HG03175 (cell line): ENCODE data around the gene ZNF579.

ENCODE experiments used
- ATAC-seq: cut with Tn5 transposase; IDR thresholded peaks from one replicate; pipeline ENCODE4 v1.9.1; 2021; ENCODE audit warnings: mild to moderate bottlenecking, moderate library complexity; ENCODE audit not compliant: unreplicated experiment

ZNF579 gene, protein sequence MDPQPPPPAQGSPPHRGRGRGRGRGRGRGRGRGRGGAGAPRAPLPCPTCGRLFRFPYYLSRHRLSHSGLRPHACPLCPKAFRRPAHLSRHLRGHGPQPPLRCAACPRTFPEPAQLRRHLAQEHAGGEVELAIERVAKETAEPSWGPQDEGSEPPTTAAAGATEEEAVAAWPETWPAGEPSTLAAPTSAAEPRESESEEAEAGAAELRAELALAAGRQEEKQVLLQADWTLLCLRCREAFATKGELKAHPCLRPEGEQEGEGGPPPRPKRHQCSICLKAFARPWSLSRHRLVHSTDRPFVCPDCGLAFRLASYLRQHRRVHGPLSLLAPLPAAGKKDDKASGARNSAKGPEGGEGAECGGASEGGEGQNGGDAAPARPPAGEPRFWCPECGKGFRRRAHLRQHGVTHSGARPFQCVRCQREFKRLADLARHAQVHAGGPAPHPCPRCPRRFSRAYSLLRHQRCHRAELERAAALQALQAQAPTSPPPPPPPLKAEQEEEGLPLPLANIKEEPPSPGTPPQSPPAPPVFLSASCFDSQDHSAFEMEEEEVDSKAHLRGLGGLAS

DNA sequence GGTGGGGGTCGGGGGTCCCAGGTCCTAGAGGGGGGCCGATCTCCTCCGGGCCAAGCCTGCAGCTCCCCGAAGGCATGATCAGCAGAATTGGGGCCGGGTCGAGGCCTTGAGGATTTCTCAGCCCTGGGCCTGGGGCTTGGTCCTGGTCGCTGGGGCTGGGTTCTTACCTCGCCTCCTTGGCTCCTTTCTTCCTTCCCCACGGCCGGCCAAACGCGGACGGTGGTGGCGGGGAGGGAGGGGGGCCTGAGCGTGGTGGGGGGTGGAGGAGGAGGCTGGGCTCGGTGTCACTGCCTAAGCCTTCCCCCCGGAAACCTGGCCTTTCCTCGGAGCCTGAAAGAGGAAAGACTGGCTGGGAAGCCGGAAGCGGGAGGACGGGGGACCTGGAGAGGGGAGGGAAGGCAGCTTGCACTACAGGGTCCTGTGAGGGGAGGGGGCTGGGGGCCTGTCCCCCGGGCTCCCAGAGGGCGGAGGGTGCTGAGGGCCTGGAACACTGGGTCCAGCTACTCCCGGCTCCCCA is at the start of gene ZNF579:
Gene ZNF579 (minus strand): TSS at position 221 of the 517 bp plus-strand sequence. CDS start 1,209 bp downstream, outside the sequence.
- peak; percentile 55 for ATAC-seq

DNA sequence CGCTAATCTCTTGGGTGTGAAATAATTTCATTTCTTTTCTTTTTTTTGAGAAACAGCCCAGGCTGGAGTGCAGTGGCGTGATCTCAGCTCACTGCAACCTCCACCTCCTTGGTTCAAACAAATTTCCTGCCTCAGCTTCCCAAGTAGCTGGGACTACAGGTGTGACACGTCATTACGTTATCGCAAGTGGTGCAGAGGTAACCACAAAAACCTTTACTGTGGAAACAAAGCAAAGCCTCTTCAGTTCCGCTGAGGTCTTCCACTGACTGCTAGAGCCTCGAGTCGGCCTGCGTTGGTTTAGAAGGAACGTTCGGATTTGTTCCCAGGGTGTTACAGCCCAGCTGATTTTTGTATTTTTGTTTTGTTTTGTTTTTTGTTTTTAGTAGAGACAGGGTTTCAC is 45.7 kb upstream of the ZNF579 start:
- no peak for ATAC-seq

DNA sequence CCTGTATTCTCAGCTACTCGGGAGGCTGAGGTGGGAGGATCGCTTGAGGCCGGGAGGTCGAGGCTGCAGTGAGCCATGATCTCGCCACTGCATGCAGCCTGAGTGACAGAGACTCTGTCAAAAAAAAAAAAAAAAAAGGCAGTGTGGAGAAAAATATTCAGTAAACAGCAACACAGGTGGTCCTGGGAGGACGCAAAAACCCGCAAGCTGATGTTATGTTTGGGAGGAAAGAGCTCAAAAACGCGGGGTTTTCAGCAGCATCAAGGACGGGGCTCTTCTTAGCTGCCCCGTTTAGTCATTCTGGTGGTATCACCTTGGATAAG is 44.3 kb upstream of the ZNF579 start:
- ATAC-seq, result no peak

DNA sequence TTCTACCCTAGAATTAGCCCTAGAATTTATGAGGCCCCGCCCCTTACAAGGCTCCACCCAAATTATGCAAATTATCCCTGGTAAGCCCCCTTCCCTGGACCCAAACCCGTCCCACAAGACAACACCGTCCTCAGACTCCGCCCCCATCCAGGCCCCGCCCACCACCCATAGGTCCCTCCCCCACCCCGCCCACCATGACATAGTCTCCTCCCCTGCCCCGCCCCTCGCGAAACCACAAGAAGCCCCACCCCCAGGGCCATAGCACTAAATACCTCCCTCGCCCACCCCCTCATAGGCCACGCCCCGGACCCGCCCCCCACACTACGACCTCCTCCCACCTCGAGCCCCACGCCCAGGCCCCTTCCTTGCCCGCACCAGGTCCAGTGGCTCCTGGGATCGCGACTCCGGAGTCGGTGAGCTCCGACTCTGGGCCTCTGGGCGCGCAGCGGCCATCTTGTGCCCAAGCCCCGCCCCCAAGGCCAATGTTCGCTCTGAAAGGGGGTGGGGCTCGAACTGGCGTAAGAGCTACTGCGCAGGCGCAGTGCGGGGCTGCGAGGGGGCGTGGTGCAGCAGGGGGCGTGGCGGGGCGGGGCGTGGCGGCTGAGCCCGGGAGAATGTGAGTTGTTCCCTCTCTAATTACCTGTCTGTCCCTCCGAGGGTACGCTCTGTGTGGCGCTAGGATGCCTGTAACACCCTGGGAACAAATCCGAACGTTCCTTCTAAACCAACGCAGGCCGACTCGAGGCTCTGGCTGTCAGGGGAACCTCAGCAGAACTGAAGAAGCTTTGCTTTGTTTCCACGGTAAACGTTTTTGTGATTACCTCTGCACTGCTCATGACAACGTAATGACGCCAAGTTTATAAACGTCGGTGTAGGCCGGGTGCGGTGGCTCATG is 43.7 kb upstream of the ZNF579 start, which contains the start of gene ZNF784:
Gene ZNF784 (minus strand): TSS at position 458 of the 895 bp plus-strand sequence. CDS start 5 bp downstream, at position 453.
- peak; percentile 57 for ATAC-seq

DNA sequence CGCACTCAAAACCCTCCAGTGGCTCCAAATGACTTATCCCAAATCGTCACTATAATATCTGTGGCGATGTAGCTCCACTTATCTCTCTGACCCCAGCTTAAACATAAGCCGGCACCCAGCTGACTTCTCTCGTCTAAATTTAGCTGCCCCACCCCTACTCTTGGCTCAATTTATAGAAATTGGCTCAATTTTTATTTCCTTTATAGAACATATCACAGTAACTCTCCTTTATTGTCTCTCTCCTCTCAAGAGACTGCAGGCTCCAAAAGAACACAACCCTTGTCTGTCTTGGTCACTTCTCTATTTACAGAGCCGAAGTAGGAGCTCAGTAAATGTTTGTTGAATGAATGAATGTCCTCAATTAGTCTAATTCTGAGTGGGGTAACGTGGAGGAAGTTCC is 42.9 kb upstream of the ZNF579 start:
- no peak for ATAC-seq

DNA sequence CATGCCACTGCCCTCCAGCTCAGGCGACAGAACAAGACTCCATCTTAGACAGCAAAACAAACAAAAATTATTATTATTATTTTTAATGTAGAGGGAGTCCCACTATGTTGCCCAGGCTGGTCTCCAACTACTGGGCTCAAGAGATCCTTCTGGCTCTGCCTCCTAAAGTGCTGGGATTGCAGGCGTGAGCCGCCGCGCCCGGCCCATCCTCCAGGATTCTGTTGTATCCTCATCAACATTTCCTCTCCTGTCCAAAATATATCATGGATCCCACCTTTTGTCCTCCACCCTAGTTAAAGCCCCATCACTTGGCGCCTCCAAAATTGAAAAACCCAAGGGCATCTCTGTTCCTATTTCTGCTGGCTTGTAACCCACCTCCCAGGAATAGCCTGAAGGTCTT is 42.5 kb upstream of the ZNF579 start:
- ATAC-seq, result no peak

DNA sequence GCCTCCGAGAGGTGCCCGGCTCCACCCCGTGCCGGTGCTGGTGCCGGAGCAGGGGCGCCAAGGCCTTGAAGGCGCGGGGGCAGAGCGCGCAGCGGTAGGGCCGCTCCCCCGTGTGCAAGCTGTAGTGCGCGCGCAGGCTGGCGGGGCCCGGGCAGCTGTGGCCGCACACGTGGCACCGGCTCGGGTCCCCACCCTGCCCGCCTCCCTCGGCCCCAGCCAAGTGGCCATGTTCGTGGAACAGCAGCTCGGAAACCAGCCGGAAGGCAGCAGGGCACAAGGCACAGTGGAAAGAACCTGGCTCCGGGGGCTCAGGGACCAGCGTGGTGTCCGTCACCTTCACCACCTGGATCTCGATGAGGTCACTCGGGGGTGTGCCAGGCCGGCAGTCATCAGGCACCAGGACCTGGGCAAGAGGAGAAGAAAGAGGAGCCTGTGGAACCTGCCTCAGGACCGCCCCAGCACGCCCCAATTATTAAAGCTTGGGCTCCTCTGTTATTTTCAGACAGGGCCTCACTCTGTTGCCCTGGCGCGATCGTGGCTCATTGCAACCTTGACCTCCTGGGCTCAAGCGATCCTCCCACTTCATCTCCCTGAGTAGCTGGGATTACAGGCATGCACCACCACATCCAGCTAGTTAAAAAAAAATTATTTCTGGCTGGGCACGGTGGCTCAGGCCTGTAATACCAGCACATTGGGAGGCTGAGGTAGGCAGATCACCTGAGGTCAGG is 41.8 kb upstream of the ZNF579 start:
- ATAC-seq, result no peak

DNA sequence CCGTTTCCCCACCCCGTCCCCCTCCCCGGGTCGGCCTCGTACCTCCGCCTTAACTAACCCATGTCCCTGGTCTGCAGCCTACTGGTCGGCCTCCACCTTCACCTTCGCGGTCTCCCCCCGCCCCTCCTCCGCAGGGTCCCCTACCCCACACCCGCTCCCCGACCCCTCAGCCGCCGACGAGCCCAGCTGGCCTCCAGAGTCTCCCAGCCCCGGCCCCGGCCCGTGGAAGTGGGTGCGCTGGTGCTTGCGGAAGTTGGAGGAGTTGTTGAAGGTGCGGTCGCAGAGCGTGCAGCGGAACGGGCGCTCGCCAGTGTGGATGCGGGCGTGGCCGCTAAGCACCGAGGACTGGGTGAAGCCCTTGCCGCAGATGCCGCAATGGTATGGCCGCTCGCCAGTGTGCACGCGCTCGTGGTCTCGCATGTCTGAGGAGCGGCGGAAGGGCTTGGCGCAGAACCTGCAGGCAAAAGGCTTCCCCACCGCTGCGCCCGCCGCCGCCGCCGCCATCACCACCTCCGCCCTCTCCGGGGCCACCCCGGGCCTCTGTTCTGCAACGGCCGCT is 41.1 kb upstream of the ZNF579 start:
- no peak for ATAC-seq

DNA sequence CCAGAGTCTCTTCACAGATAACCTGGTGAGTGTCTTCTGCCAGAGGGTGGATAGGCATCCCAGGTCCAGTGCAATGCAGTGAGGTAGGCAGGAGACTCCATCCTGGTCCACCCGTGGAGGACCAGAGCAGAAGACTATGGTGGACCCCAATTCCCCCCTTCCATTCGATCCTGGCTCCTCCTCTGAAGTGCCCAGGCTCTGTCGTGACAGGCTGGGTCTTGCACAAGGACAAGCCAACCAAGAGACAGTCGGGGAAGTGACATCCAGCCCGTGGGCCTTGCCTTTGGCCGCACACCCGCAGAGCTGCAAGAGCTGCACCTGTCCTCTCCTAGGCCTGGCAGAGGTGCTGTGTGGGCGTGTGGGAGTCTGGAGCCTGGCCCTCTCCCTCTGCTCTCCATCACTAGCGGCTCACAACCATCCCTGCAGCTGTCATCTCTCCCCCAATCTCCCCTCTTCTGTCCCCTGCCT is 40.6 kb upstream of the ZNF579 start:
- no peak for ATAC-seq

DNA sequence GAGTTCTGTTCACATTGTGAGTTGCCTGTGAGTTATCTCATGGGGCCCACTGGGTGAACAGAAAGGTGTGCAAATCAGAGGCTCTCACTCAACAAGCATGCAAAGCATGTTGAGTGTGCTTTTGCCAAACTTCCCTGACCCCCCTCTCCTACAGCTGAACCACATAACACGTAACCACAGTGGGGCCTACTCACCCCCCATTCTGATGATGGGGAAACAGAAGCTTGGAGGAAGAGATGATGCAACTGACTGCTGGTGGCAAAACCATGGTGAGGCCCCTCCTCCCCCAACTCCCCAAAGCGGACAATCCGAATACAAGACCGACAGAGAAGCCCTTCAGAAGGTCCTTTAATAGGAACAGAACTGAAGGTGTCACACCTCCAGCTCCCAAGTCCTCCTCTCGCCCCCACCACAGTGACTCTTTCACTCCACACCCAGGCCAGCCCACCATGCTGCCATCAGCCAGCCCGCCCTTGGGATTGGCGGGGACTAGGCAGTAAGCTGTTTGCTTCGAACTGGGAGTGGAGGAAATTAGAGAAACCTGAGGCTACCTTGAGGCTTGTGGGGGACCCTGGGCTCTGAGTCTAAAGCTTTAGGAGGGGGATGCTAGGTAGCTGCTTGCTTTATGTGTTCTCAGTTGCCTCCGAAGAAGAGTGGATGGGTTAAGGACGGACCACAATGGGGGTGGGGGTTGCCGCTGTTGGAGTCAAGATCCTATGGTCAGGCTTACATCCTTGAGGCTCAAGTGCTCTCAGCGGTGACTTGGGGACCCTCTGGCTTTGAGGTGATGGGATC is 40.0 kb upstream of the ZNF579 start:
- no peak for ATAC-seq

DNA sequence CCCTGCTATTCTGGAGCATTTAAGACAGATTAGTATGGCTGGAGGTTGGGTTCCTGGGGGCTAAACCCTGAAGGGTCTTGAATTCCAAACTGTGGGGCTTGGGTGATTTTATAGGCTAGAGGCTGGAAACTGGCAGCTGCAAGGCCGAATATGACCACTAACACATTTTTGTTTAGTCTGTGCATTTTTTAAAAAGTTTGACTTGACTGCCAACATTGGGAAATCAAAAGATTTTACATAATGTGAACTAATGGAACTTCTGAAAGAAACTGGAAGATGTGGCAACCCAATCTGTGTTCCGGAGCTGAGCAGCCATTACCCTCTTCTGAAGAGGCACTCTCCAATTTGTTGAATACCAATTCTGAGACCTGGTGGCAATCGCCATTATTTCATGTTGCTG is 38.6 kb upstream of the ZNF579 start:
- ATAC-seq, result no peak

DNA sequence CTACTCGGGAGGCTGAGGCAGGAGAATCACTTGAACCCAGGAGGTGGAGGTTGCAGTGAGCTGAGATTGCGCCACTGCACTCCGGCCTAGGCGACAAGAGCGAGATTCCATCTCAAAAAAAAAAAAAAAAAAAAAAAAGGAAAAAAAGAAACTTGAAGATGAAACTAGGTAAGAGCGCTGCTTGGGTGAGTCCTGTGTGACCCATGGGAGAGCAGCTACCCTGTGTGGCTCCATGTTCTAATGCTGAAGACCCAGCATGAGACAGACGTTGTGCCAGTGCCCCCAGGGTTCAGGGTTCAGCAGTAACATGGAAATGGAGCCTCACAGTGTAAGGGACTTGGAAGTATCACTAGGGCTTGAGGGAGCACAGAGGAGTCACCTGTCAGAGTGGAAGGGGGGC is 37.8 kb upstream of the ZNF579 start:
- ATAC-seq, result no peak

DNA sequence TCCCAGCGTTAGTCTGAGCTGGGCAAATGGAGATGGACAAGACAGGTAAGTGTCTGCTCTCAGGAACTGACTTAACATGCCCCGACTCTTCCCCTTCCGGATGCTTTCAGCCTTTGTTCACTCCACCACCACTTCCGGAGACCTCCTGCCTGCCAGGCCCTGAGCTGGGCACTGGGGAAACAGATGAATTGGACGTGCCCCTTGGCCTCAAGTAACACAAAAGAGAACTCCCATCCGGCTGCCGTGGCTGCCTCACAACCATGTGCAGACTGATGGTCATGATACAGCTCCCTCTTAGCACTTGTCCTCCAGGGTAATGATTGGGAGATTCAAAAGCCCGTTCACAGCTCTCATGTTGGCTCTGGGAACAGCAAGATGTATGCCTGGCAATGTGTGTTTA is 36.8 kb upstream of the ZNF579 start:
- no peak for ATAC-seq

DNA sequence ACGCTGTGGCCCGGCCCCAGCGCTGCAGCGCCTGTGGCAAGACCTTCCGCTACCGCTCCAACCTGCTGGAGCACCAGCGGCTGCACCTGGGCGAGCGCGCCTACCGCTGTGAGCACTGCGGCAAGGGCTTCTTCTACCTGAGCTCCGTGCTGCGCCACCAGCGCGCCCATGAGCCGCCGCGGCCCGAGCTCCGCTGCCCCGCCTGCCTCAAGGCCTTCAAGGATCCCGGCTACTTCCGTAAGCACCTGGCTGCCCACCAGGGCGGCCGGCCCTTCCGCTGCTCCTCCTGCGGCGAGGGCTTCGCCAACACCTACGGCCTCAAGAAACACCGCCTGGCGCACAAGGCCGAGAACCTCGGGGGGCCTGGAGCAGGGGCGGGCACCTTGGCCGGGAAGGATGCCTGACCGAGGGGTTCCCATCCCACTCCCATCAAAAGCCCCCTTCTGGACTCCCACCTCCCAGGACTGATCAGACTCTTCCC is 35.8 kb upstream of the ZNF579 start:
- no peak for ATAC-seq

DNA sequence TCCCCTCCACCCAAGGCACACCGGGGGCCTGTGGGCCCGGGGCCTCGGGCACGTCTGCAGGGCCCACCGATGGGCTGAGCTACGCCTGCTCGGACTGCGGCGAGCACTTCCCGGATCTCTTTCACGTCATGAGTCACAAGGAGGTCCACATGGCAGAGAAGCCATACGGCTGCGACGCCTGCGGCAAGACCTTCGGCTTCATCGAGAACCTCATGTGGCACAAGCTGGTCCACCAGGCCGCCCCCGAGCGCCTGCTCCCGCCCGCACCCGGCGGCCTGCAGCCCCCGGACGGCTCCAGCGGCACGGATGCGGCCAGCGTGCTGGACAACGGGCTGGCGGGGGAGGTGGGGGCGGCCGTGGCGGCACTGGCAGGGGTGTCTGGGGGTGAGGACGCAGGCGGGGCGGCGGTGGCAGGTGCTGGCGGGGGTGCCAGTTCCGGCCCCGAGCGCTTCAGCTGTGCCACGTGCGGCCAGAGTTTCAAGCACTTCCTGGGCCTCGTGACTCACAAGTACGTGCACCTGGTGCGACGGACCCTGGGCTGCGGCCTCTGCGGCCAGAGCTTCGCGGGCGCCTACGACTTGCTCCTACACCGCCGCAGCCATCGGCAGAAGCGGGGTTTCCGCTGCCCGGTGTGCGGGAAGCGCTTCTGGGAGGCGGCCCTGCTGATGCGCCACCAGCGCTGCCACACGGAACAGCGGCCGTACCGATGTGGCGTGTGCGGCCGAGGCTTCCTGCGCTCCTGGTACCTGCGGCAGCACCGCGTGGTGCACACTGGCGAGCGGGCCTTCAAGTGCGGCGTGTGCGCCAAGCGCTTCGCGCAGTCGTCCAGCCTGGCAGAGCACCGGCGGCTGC is 35.1 kb upstream of the ZNF579 start:
- ATAC-seq, result no peak

DNA sequence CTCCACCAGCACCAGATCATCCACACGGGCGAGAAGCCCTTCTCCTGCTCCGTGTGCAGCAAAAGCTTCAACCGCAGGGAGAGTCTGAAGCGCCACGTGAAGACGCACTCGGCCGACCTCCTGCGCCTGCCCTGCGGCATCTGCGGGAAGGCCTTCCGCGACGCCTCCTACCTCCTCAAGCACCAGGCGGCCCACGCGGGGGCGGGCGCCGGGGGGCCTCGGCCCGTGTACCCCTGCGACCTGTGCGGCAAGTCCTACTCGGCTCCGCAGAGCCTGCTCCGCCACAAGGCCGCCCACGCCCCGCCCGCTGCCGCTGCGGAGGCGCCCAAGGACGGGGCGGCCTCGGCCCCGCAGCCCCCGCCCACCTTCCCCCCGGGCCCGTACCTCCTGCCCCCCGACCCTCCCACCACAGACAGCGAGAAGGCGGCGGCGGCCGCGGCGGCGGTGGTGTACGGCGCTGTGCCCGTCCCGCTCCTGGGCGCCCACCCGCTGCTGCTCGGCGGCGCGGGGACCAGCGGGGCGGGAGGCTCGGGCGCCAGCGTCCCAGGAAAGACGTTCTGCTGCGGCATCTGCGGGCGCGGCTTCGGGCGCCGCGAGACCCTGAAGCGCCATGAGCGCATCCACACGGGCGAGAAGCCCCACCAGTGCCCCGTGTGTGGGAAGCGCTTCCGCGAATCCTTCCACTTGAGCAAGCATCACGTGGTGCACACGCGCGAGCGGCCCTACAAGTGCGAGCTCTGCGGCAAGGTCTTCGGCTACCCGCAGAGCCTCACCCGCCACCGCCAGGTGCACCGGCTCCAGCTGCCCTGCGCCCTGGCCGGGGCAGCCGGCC is 34.3 kb upstream of the ZNF579 start:
- ATAC-seq, result no peak

DNA sequence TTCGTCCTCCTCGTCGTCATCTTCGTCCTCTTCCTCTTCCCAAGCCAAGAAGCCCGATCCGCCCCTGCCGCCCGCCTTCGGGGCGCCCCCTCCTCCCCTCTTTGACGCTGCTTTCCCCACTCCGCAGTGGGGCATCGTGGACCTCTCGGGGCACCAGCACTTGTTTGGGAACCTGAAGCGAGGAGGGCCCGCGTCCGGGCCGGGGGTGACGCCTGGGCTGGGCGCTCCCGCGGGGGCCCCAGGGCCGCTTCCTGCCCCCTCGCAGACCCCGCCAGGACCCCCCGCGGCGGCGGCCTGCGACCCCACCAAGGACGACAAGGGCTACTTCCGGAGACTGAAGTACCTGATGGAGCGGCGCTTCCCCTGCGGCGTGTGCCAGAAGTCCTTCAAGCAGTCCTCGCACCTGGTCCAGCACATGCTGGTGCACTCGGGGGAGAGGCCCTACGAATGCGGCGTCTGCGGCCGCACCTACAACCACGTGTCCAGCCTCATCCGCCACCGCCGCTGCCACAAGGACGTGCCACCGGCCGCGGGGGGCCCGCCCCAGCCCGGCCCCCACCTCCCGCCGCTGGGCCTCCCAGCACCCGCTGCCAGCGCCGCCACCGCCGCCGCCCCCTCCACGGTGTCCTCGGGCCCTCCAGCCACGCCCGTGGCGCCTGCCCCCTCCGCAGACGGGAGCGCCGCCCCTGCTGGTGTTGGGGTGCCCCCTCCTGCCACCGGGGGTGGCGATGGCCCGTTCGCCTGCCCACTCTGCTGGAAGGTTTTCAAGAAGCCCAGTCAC is 33.5 kb upstream of the ZNF579 start:
- ATAC-seq, result no peak
